ENCODE data around the gene HMGN1.

HMGN1 gene

DNA sequence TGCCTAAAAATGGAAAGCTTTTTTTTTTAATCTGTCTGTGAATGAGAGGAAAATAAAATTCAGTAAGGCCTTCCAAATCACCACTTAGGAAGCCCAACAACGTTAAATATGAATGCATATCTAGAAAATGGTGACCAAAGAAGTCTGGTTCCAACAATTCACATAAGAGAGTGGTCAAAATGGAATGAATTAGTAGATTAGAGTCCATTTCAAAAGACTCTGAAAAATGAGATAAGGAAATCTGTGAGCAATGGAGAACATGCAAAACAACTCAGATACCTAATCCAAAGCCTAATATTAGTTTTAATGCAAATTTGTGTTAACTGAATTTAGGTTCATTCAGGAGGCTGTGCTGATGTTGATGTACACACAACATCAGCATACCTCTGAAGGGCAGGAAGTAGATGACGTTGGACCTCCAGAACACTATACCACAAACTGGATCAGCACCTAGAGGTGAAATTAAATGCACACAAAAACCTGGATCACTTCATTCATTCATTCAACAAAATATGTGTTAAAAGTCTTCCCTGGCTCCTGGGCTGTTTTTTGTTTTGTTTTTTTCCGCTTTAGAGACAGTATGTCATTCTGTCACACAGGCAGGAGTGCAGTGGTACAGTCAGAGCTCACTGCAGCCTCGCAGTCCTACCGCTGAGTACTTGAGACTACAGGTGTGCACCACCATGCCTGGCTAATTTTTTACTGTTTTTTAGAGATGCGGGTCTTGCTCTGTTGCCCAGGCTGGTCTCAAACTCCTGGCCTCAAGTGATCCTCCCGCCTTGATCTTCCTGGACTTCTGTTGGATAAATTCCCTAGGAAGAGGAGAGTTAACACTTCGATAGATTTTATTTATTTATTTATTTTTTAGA is 30.6 kb downstream of the HMGN1 start:
- TF ChIP-seq POLR2A (IDR thresholded peaks at IDR 0.05; ENCODE audit: extremely low read depth, insufficient read length) (no peak), MYC (IDR thresholded peaks at IDR 0.05; ENCODE audit: low read depth, low read length) (no peak)
- TF ChIP-seq, protein P1, sequence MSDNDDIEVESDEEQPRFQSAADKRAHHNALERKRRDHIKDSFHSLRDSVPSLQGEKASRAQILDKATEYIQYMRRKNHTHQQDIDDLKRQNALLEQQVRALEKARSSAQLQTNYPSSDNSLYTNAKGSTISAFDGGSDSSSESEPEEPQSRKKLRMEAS (IDR thresholded peaks at IDR 0.05; ENCODE audit: low read depth, low read length): no peak
- TF ChIP-seq, protein P2, sequence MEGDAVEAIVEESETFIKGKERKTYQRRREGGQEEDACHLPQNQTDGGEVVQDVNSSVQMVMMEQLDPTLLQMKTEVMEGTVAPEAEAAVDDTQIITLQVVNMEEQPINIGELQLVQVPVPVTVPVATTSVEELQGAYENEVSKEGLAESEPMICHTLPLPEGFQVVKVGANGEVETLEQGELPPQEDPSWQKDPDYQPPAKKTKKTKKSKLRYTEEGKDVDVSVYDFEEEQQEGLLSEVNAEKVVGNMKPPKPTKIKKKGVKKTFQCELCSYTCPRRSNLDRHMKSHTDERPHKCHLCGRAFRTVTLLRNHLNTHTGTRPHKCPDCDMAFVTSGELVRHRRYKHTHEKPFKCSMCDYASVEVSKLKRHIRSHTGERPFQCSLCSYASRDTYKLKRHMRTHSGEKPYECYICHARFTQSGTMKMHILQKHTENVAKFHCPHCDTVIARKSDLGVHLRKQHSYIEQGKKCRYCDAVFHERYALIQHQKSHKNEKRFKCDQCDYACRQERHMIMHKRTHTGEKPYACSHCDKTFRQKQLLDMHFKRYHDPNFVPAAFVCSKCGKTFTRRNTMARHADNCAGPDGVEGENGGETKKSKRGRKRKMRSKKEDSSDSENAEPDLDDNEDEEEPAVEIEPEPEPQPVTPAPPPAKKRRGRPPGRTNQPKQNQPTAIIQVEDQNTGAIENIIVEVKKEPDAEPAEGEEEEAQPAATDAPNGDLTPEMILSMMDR (IDR thresholded peaks at IDR 0.05; ENCODE audit: low read depth, low read length): no peak
- no peak for DNase-seq (ENCODE audit: low read depth)

GRCh38 chr21:39317134-39318090 is 31.5 kb downstream of the HMGN1 start:
- TF ChIP-seq MYC (IDR thresholded peaks at IDR 0.05; ENCODE audit: low read depth, low read length) (no peak), POLR2A (IDR thresholded peaks at IDR 0.05; ENCODE audit: extremely low read depth, insufficient read length) (no peak)
- TF ChIP-seq, protein P2 (IDR thresholded peaks at IDR 0.05; ENCODE audit: low read depth, low read length): no peak
- TF ChIP-seq, protein P1 (IDR thresholded peaks at IDR 0.05; ENCODE audit: low read depth, low read length): no peak
- no peak overlapping the region for H3K4me3 ChIP-seq (ENCODE audit: low read depth, low read length)
- peak; percentile 31 for DNase-seq (ENCODE audit: low read depth)

More for the DNA sequence above, 30.6 kb downstream of the HMGN1 start:
- no peak overlapping the region for H3K4me3 ChIP-seq (ENCODE audit: low read depth, low read length)

DNA sequence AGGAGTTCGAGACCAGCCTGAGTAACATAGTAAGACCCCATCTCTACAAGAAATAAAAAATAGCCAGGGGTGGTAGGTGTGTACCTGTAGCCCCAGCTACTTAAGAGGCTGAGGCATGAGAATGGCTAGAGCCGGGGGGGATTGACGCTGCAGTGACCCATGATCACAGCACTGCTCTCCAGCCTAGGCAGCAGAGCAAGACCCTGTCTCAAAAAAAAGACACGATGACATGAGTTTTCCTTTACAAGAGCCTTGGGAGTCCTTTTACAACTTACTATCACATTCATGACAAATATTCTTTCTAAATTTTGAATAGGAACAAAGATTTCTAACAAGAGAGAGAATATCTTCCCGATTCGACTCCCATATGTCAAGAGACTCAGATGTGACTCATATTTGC is 32.2 kb downstream of the HMGN1 start:
- no peak for DNase-seq (ENCODE audit: low read depth)
- H3K4me3 ChIP-seq (ENCODE audit: low read depth, low read length): no peak overlapping the region
- TF ChIP-seq, protein P2 (IDR thresholded peaks at IDR 0.05; ENCODE audit: low read depth, low read length): no peak
- TF ChIP-seq, protein P1 (IDR thresholded peaks at IDR 0.05; ENCODE audit: low read depth, low read length): no peak
- TF ChIP-seq MYC (IDR thresholded peaks at IDR 0.05; ENCODE audit: low read depth, low read length): no peak
- no peak for TF ChIP-seq POLR2A (IDR thresholded peaks at IDR 0.05; ENCODE audit: extremely low read depth, insufficient read length)

DNA sequence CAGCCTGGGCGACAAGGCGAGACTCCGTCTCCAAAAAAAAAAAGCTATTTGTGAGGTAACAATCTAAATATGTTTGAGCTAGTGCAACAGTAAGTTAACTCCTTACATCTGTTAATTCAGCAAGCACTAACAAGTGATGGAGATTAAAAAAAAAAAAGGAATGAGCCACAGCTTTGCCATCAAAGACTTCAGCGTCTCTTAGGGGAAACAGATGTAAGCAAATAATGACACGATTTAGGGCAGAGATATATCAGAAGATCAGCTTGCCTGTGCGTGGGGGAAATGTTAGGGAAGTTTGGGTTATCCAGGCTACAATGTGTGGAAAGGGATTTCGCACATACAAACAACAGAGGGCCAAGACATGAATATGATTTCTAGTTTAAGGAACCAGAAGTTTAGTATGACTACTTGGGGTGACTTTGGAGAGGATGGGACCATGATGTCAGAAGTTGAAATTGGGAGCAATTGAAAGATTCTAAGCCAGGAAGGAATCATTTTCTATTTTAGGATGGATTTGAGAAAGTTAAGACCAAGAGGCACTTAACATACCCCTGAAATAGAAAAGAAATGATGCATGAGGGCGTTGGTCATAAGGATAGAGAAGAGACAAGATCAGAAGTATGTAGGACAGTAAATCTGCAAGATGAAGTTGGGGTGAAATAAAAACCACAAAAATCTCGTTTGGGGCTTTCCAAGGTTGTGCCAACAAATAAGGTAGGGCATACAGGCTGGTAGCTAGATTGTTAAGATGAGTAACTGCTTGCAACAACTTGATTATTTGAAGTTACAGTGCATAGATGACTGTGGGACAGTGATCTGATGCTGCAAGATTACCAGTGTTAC is 33.1 kb downstream of the HMGN1 start:
- TF ChIP-seq, protein P2 (IDR thresholded peaks at IDR 0.05; ENCODE audit: low read depth, low read length): no peak
- TF ChIP-seq MYC (IDR thresholded peaks at IDR 0.05; ENCODE audit: low read depth, low read length): no peak
- DNase-seq (ENCODE audit: low read depth): no peak
- no peak overlapping the region for H3K4me3 ChIP-seq (ENCODE audit: low read depth, low read length)
